ENCODE data around the gene CRYBA2. TPM values are rescaled to one million over a fixed set of nuclear protein-coding genes. Genes with fewer than 3 reads are reported as not detected.

Gene CRYBA2
- total and polyA plus RNA-seq, 2 of the 8 experiments (the other 6 are each of a cell fraction or from before 2014, with no cell fraction given), result not detected

DNA sequence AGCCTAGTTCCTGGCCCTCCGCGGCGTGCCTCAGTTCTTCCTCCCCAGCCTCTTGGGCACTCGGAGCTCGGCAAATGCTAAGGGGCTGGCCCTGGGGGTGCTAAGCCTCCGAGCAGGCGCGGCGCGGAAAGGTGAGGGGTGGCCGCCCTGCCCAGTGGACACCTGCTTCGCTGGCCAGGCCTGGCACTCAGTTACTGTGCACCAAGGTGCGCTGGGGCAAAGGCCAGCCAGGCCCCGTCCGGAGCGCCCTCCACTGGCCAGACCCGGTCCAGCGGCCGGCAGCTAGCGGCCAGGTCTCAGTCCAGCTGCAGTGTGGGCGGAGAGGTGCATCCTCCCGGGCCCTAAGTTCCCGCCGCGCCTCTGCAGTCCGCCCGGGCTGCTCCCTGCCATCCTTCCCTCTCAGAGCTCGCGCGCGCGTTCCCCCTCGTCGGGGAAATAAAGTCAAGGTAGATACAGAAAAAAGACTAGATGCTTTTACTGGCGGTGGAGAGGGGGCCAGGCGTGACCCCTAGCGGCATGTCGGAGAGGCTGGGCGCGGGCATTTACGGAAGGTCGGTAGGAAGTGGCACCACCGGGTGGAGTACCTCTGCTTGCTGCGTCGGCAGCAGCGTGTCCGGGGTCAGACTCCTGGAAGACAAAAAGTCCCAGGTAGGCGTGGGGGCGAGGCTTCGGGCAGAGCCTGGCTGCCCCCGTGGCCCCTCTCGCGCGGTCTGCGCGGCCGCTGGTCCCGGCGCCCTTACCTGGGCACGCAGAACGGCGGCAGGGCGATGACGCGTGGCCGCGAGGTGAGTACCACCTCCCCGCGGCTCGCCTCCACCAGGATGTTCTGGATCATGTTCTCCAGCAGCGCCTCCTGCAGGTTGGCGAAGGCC lies 9.4 kb upstream of the CRYBA2 start (continued):
- TF ChIP-seq, protein P1, sequence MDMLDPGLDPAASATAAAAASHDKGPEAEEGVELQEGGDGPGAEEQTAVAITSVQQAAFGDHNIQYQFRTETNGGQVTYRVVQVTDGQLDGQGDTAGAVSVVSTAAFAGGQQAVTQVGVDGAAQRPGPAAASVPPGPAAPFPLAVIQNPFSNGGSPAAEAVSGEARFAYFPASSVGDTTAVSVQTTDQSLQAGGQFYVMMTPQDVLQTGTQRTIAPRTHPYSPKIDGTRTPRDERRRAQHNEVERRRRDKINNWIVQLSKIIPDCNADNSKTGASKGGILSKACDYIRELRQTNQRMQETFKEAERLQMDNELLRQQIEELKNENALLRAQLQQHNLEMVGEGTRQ (IDR thresholded peaks at IDR 0.05; ENCODE audit: low read length), result no peak
- TF ChIP-seq SP1 (IDR thresholded peaks at IDR 0.05; ENCODE audit: low read depth, low read length) (no peak), RBBP5 (IDR thresholded peaks at IDR 0.05; ENCODE audit: borderline replicate concordance, low read depth, low read length) (peak; percentile 87; the same call in 1 of the 2 replicates), POLR2A (IDR thresholded peaks at IDR 0.05; ENCODE audit: control extremely low read depth in 1 of 2, low read depth in 2 of 2, low read length in 2 of 2) (peak in 1 of 2 experiments; percentile 38; a peak in 1 of 3 replicates), CREB1 (IDR thresholded peaks at IDR 0.05) (peak; percentile 87), CBX8 (IDR thresholded peaks at IDR 0.05; ENCODE audit: borderline replicate concordance, low read depth, low read length) (no peak), RAD21 (IDR thresholded peaks at IDR 0.05 in 1 of 2, conservative IDR thresholded peaks at IDR 0.05 in 1 of 2; ENCODE audit: low read depth in 2 of 2, low read length in 2 of 2) (peak; percentile 40 to 54; a peak in 3 of 4 replicates), RXRA (IDR thresholded peaks at IDR 0.05; ENCODE audit: insufficient read depth, low read depth, low read length) (0 out of 2 replicates have a peak, but pooled peaks have one; percentile 13), NANOG (IDR thresholded peaks at IDR 0.05; ENCODE audit: insufficient read depth, low read depth, low read length, poor library complexity, severe bottlenecking) (no peak), GABPA (IDR thresholded peaks at IDR 0.05; ENCODE audit: borderline replicate concordance, insufficient read depth, low read length) (no peak), POU5F1 (IDR thresholded peaks at IDR 0.05; ENCODE audit: low read depth, low read length) (no peak), SAP30 (IDR thresholded peaks at IDR 0.05; ENCODE audit: insufficient read depth, insufficient replicate concordance, low read length) (no peak), MAFK (IDR thresholded peaks at IDR 0.05; ENCODE audit: low read depth, low read length) (no peak), EGR1 (IDR thresholded peaks at IDR 0.05; ENCODE audit: borderline replicate concordance, low read depth, low read length) (peak; percentile 89; the same call in 1 of the 2 replicates), GTF2F1 (IDR thresholded peaks at IDR 0.05; ENCODE audit: borderline replicate concordance, low read depth, low read length) (no peak), HDAC6 (IDR thresholded peaks at IDR 0.05; ENCODE audit: low read depth, low read length) (no peak), HDAC2 (IDR thresholded peaks at IDR 0.05; ENCODE audit: borderline replicate concordance in 1 of 2, low read depth in 2 of 2, low read length in 2 of 2) (peak in 1 of 2 experiments; percentile 7; a peak in 1 of 4 replicates)
- TF ChIP-seq, protein P2, sequence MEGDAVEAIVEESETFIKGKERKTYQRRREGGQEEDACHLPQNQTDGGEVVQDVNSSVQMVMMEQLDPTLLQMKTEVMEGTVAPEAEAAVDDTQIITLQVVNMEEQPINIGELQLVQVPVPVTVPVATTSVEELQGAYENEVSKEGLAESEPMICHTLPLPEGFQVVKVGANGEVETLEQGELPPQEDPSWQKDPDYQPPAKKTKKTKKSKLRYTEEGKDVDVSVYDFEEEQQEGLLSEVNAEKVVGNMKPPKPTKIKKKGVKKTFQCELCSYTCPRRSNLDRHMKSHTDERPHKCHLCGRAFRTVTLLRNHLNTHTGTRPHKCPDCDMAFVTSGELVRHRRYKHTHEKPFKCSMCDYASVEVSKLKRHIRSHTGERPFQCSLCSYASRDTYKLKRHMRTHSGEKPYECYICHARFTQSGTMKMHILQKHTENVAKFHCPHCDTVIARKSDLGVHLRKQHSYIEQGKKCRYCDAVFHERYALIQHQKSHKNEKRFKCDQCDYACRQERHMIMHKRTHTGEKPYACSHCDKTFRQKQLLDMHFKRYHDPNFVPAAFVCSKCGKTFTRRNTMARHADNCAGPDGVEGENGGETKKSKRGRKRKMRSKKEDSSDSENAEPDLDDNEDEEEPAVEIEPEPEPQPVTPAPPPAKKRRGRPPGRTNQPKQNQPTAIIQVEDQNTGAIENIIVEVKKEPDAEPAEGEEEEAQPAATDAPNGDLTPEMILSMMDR (IDR thresholded peaks at IDR 0.05; ENCODE audit: control extremely low read depth in 1 of 3, insufficient read depth in 1 of 3, low read depth in 1 of 3, low read length in 3 of 3), result peak in 2 of 3 experiments; percentile 87 to 91; a peak in 3 of 4 replicates
